Right renal pelvis (tissue), 4 donors: ENCODE data around the gene COQ3. TPM values are rescaled to one million over a fixed set of nuclear protein-coding genes. Genes with fewer than 3 reads are reported as not detected.
"Not testable (repeated sequence)": the region's sequence is repeated elsewhere in the genome, so short reads cannot be mapped to it uniquely, and the experiment has no call there.

Experiments used
- DNase-seq, 4 donors: peaks; one replicate each; pipeline ENCODE4 v3.0.0-alpha.2; 2013; ENCODE audit warnings: low read depth in 4 of 4, low spot score in 3 of 4, missing footprints in 1 of 4
- polyA plus RNA-seq, 4 donors: library from polyadenylated mRNA; unstranded; fragments of 120-200 nt; gene quantifications; one replicate each; pipeline ENCODE4 v1.2.1, GENCODE V29; 2013; ENCODE audit not compliant: insufficient read length in 4 of 4

The COQ3 gene
- polyA plus RNA-seq, 4 donors: 11.6 to 13.4 (median 12.0) TPM

DNA sequence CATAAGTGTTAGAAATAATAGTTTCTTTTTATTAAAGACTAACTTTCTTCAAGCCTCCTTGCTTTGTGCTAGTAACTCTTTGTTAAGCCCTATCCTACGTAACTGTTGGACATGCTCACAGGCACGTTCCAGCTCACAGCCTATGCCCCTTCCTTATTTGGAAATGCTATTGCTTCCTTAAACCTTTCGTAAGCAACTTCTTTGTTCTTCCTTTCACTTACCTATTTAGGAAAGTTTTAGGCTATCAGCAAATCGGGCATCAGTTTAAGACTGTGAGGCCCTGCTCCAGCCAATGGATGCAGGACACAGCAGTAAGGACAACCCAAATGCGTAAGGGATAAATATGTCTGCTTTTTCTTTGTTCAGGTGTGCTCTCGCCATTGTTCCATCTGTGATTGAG lies 58.7 kb downstream of the COQ3 start:
- DNase-seq: not testable (repeated sequence)

DNA sequence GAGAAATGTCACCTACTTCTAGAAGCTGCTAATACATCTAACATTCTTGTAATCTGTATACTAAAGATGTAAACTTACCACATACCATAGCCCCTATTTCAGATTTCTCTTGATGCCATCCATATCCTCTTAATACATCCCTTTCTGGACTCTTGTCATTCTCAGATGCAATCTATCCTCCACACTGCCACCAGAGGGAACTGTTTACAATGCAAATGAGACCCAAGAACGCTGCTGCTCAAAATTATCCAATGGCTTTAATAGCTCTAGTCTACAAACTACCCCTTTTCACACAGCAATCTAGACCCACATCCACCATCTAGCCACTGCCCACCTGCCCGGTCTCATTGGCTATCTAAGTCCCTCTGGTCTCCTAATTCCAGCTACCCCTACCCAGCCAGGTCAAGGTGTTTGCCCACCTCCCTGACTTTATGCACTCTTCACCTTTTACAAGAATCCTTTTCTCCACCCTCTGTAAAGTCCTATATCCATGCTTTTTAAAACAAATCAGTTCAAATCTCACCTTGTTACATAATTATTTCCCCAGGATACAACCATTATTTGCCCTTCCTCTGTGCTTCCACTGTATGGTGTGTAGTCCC lies 59.4 kb downstream of the COQ3 start:
- no peak for DNase-seq

DNA sequence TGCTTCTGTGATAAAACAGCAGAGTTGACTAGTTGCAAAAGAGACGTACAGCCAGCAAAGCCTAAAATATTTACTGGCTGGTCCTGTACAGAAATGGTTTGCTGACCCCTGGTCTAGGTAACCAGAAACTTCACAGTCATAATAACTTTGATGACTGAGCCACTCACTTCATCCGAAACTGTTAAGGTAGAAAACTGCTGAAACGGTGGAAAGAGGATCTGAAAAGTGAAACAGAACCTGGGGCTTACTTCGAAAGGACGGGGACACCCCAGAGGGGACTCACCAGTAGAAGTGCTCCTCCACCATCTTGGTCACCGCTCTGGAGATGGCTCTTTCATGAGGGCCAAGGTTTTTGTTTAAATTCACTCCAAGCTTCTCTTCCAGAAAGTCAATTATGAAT lies 60.9 kb downstream of the COQ3 start:
- DNase-seq: no peak

DNA sequence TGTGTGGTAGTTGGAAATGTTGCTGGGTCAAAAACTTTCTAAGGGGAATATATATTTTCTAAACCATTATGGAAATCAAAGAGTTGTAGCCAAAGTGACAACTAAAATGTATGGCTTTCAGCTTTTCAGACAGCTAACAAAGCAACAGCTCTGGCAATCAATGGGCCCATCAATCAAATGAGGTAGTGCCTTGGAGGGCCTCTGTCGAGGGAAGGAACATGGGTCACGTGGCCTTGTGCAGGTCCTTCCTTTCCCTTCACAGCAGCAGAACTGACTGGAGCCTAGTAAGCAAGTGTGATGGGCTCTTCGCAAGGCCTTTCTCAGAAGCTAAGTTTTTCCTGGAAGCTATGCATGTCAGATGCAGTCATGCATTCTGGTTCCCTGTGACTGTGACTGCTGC lies 62.5 kb downstream of the COQ3 start:
- DNase-seq: no peak

DNA sequence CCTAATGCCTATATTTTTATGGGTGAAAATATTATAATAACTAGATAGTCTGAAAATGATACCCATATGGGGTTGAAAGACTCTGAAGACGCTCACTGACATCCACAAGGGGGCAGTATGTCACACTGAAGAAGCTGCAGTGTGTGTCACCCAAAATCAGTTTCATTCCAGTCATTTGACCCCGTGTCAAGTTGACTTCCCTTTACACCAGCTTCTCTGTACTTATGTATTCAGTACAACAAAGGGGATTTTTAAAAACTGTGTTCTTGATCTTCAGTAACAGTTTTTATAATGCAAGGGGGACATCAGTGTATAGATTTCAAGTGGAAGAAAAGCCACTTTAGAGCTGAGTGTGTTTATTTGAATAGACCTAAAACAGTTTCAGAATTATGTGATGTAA lies 63.8 kb downstream of the COQ3 start:
- DNase-seq: no peak

DNA sequence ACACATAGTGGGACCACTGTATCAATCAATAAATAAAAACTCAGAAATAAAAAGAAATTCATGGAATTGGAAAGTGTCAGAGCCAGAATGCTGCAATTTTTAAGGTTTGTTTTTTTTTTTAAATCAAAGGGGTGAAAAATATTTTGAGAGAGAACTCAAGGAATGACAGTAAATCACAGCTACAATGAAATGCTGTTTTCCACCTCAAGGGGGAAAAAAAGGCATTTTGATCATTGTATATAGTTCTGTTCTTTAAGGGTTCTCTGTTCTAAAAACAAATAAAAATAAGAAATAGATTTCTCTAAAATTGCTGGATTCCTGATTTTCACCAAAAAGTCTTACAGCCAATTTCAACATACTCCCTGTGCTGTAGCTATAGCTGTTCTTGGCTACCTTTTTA lies 69.0 kb downstream of the COQ3 start:
- DNase-seq: no peak

Other genes with a start within 250 kb of the COQ3 start
- gene FAXC, start 44.5 kb downstream of the COQ3 start, polyA plus RNA-seq: 1 to 10 TPM; 4.9 to 6.2 (median 5.5) TPM
- 100 to 1,000 TPM; 239 to 351 (median 316) TPM for gene PNISR, start 31.1 kb upstream of the COQ3 start, polyA plus RNA-seq
- gene USP45, start 121.2 kb upstream of the COQ3 start, polyA plus RNA-seq: 10 to 100 TPM in 2 of 4 donors, 1 to 10 TPM in 2; 7.7 to 13.7 (median 10.2) TPM
- gene CCNC, start 174.5 kb upstream of the COQ3 start, polyA plus RNA-seq: 10 to 100 TPM; 76.6 to 93.8 (median 92.0) TPM
- gene PRDM13, start 212.6 kb upstream of the COQ3 start, polyA plus RNA-seq: not detected